GM19455 (cell line): ENCODE results near the gene BCAR1.

Source experiments
- ATAC-seq: cut with Tn5 transposase; IDR thresholded peaks from one replicate; pipeline ENCODE4 v1.9.1; 2021; ENCODE audit not compliant: unreplicated experiment

Gene BCAR1

DNA sequence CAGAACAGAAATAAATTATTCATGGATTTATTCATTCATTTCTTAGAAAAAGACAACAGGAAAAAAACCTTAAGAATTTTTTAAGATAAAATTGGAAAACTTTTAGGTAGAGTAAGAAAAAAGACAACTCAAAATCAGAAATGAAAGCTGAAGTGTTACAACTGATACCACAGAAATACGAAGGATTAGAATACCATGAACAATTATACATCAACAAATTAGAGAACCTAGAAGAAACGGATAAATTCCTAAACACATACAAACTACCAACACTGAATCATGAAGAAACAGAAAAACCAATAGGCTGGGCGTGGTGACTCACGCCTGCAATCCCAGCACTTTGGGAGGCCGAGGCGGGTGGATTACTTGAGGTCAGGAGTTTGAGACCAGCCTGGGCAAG, 72.2 kb downstream of the BCAR1 start:
- no peak for ATAC-seq
